GM23248 (cell line): ENCODE measurements around the gene CDK8. TPM values are rescaled to one million over a fixed set of nuclear protein-coding genes. Genes with fewer than 3 reads are reported as not detected.

Experiments used
- DNase-seq: peaks from one replicate; pipeline ENCODE4 v3.0.0-alpha.2; 2015
- H2AFZ ChIP-seq: fragments of 200-600 bp; sonication (generic); 2 replicates; pipeline ENCODE4 v1.6.1; 2016; ENCODE audit warnings: antibody characterized with exemption
- H3F3A ChIP-seq: fragments of 200-600 bp; sonication (generic); 2 replicates; pipeline ENCODE4 v1.6.1; 2016; ENCODE audit warnings: mild to moderate bottlenecking, antibody characterized with exemption, mixed run types; ENCODE audit not compliant: insufficient read depth
- H3K27ac ChIP-seq: fragments of 200-600 bp; sonication (generic); 2 replicates; pipeline ENCODE4 v1.5.1; 2016; ENCODE audit warnings: mild to moderate bottlenecking
- H3K27me3 ChIP-seq: fragments of 200-600 bp; sonication (generic); replicated peaks from 2 replicates; pipeline ENCODE4 v1.6.1; 2016; ENCODE audit warnings: mild to moderate bottlenecking; ENCODE audit not compliant: insufficient read depth
- H3K36me3 ChIP-seq: fragments of 200-600 bp; sonication (generic); 2 replicates; pipeline ENCODE4 v1.6.1; 2016; ENCODE audit warnings: low read depth, mild to moderate bottlenecking
- H3K4me1 ChIP-seq: fragments of 200-600 bp; sonication (generic); 2 replicates; pipeline ENCODE4 v1.6.1; 2016; ENCODE audit warnings: mild to moderate bottlenecking; ENCODE audit not compliant: insufficient read depth
- H3K4me2 ChIP-seq: fragments of 200-600 bp; sonication (generic); one replicate; pipeline ENCODE4 v1.6.1; 2016; ENCODE audit warnings: mild to moderate bottlenecking; ENCODE audit not compliant: unreplicated experiment
- H3K4me3 ChIP-seq: fragments of 200-600 bp; sonication (generic); 2 replicates; pipeline ENCODE4 v1.5.1; 2016; ENCODE audit warnings: mild to moderate bottlenecking
- H3K79me2 ChIP-seq: fragments of 200-600 bp; sonication (generic); 2 replicates; pipeline ENCODE4 v1.6.1; 2016; ENCODE audit warnings: mild to moderate bottlenecking; ENCODE audit not compliant: insufficient read depth
- H3K9ac ChIP-seq: fragments of 200-600 bp; sonication (generic); 2 replicates; pipeline ENCODE4 v1.6.1; 2016; ENCODE audit warnings: mild to moderate bottlenecking
- H3K9me2 ChIP-seq: fragments of 200-600 bp; sonication (generic); 2 replicates; pipeline ENCODE4 v1.6.1; 2016; ENCODE audit warnings: mixed run types, mild to moderate bottlenecking, moderate library complexity; ENCODE audit not compliant: insufficient read depth
- H3K9me3 ChIP-seq: fragments of 200-600 bp; sonication (generic); one replicate; pipeline ENCODE4 v1.6.1; 2017; ENCODE audit warnings: low read depth
- H4K20me1 ChIP-seq: fragments of 200-600 bp; sonication (generic); 2 replicates; pipeline ENCODE4 v1.6.0; 2016; ENCODE audit not compliant: insufficient read depth
- EZH2 ChIP-seq: fragments of 200-600 bp; sonication (generic); IDR thresholded peaks from 2 replicates; pipeline ENCODE4 v1.6.1; 2018; ENCODE audit warnings: antibody characterized with exemption, mild to moderate bottlenecking; ENCODE audit not compliant: insufficient read depth, poor library complexity, severe bottlenecking
- EZH2phosphoT487 ChIP-seq: fragments of 200-600 bp; sonication (generic); IDR thresholded peaks from 2 replicates; pipeline ENCODE4 v1.6.1; 2018; ENCODE audit warnings: antibody characterized with exemption, moderate library complexity, mild to moderate bottlenecking, low read depth; ENCODE audit not compliant: insufficient read depth
- WGBS, 2 experiments: methylation state at CpG; one replicate each; pipeline ENCODE4 v1.1.6; 2015 to 2017; ENCODE audit warnings: low lambda C conversion rate in 2 of 2, low coverage in 1 of 2; ENCODE audit errors: missing lambda C conversion rate in 2 of 2; 5-methylcytosine and 5-hydroxymethylcytosine counted together
- in situ Hi-C: fragments of 300-500 bp; cut with MboI; formaldehyde crosslinking; loops from 2 replicates; pipeline ENCODE4 v1.15.0; 2020
- polyA plus RNA-seq: library from polyadenylated mRNA; unstranded; fragments of >200 nt; fragmentation: Nextera tagmentation; extraction: Ambion mirVana; gene quantifications from 2 replicates; pipeline ENCODE4 v1.2.1, GENCODE V29; 2016
- small RNA-seq: library from RNA; depleted of rRNA; stranded (forward); fragments of <200 nt; gene quantifications from one replicate; pipeline ENCODE3, GENCODE V24; 2014; ENCODE audit warnings: low read depth, low replicate concordance
- total RNA-seq: library from RNA; depleted of rRNA; stranded (reverse); fragments of >200 nt; shearing (Covaris generic); gene quantifications from 2 replicates; pipeline ENCODE4 v1.2.3, GENCODE V29; 2014; rRNA removed

CDK8 gene
- total and polyA plus RNA-seq, 2 experiments from 2014 or later: 5.1 to 11.9 TPM

DNA sequence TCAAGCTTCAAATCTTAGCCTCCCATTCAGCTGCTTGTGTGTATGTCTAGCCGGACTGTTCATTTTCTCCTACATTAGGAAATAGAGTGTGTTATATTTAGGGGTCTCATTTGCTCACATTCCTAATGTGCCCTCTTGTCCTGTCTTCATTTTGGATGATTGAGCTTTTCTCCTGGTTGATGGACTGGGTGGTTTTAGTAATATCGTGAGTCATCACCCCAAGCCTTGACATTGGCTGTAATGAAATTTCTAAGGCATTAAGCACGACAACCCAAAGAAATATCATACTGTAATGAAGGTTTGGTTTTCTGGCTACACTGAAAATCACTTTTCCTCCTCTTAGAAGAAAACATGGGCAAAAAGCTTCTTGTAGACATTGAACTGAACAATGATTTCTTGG is 192.8 kb downstream of the CDK8 start:
- peak; percentile 33 for DNase-seq
- Histone ChIP-seq H3F3A (peaks cover 15% of the 10 kb centered on the region), H2AFZ (no peak overlapping the region), H3K79me2 (no peaks in the 10 kb centered on the region), H3K9me2 (no peaks in the 10 kb centered on the region), H4K20me1 (no peaks in the 10 kb centered on the region), H3K4me1 (peaks cover 15% of the 10 kb centered on the region), H3K27ac (no peak overlapping the region), H3K9me3 (no peaks in the 10 kb centered on the region), H3K4me2 (no peak overlapping the region), H3K4me3 (no peak overlapping the region), H3K36me3 (no peaks in the 10 kb centered on the region), H3K27me3 (no peaks in the 10 kb centered on the region), H3K9ac (no peak overlapping the region)
- 55 to 60% methylated on average over 3 of the region's 3 CpGs for WGBS, 2 experiments
- TF ChIP-seq EZH2 (no peak), EZH2phosphoT487 (no peak)
- in situ Hi-C loops: no loop called here

- Histone ChIP-seq H3K9me2 (no peaks in the 10 kb centered on the region), H3K9ac (no peak overlapping the region), H3F3A (peaks cover 10% of the 10 kb centered on the region), H4K20me1 (no peaks in the 10 kb centered on the region), H3K79me2 (no peaks in the 10 kb centered on the region), H3K4me1 (peaks cover 4% of the 10 kb centered on the region), H3K4me3 (no peak overlapping the region), H3K9me3 (no peaks in the 10 kb centered on the region), H3K27me3 (no peaks in the 10 kb centered on the region), H2AFZ (no peak overlapping the region), H3K27ac (no peak overlapping the region), H3K4me2 (no peak overlapping the region), H3K36me3 (no peaks in the 10 kb centered on the region)
- no peak for DNase-seq
- WGBS, 2 experiments: 34 to 47% methylated on average over 2 of the region's 2 CpGs
- TF ChIP-seq EZH2phosphoT487 (no peak), EZH2 (no peak)
- in situ Hi-C loops: no loop called here
These were observed 194.1 kb downstream of the CDK8 start for GRCh38 chr13:26448032-26448431.

DNA sequence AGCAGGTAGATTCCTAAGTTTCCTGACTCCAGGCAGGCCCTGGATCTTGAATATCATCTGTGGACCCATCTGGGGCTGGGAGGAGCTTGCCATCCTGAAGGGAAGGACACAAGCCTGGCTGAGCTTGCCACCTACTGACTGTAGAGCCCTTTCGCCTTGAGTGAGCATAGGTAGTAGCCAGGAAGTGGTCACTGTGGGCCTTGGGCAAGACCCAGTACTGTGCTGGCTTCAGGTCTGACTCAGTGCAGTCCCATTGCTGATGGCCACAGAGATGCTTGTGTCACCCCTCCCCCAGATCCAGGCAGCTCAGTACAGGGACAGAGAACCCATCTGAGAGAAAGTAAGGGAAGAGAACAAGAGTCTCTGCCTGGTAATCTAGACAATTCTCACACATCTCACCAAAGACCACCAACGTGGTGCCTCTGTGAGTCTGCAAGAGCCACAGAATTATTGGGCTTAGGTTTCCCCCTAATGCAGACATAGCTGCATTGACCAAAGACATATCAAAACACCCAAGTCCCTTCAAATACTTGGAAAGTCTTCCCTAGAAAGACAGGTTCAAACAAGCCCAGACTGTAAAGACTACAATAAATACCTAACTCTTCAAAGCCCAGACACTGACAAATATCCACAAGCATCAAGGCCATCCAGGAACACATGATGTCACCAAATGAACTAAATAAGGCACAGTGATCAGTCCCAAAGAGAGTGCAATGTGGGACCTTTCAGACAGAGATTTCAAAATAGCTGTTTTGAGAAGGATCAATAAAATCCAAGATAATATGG is 195.3 kb downstream of the CDK8 start:
- no peaks in the 10 kb centered on the region for H3K79me2 ChIP-seq
- no peak overlapping the region for H3K4me2 ChIP-seq
- TF ChIP-seq EZH2phosphoT487 (no peak), EZH2 (no peak)
- no peak overlapping the region for H3K27ac ChIP-seq
- WGBS, 2 experiments: 43 to 62% methylated on average over 2 of the region's 2 CpGs
- H3K9ac ChIP-seq: no peak overlapping the region
- in situ Hi-C loops: no loop called here
- DNase-seq: peak; percentile 48
- no peaks in the 10 kb centered on the region; the same call in 1 of the 2 replicates for H3K4me1 ChIP-seq
- no peak overlapping the region for H3K4me3 ChIP-seq
- no peaks in the 10 kb centered on the region for H3K36me3 ChIP-seq
- H4K20me1 ChIP-seq: no peaks in the 10 kb centered on the region
- no peaks in the 10 kb centered on the region for H3K9me2 ChIP-seq
- H3F3A ChIP-seq: no peaks in the 10 kb centered on the region
- H3K9me3 ChIP-seq: no peaks in the 10 kb centered on the region
- H2AFZ ChIP-seq: no peak overlapping the region
- no peaks in the 10 kb centered on the region for H3K27me3 ChIP-seq

Small RNAs within 50 kb of the gene (small RNA-seq; reads per million reads assigned to genes)
- gene RF02271: not detected

Other genes with a start within 250 kb of the CDK8 start
- gene SHISA2, start 202.1 kb upstream of the CDK8 start, total RNA-seq: 0.13 and 0.32 TPM in 2 replicates
- gene SHISA2, start 202.1 kb upstream of the CDK8 start, polyA plus RNA-seq: 0.35 and 0.43 TPM in 2 replicates
- gene RNF6, start 31.8 kb upstream of the CDK8 start, total RNA-seq: 40.2 and 43.7 TPM in 2 replicates
- gene RNF6, start 31.8 kb upstream of the CDK8 start, polyA plus RNA-seq: 50.1 and 50.6 TPM in 2 replicates